GM18909 (cell line): ENCODE data around the gene GNB2.
A peak's percentile ranks its signal among the peaks of the same experiment; 100 is the strongest.

ENCODE experiments used
- ATAC-seq: cut with Tn5 transposase; IDR thresholded peaks from one replicate; pipeline ENCODE4 v1.9.1; 2021; ENCODE audit warnings: mild to moderate bottlenecking; ENCODE audit not compliant: unreplicated experiment, poor library complexity

GNB2 gene

DNA sequence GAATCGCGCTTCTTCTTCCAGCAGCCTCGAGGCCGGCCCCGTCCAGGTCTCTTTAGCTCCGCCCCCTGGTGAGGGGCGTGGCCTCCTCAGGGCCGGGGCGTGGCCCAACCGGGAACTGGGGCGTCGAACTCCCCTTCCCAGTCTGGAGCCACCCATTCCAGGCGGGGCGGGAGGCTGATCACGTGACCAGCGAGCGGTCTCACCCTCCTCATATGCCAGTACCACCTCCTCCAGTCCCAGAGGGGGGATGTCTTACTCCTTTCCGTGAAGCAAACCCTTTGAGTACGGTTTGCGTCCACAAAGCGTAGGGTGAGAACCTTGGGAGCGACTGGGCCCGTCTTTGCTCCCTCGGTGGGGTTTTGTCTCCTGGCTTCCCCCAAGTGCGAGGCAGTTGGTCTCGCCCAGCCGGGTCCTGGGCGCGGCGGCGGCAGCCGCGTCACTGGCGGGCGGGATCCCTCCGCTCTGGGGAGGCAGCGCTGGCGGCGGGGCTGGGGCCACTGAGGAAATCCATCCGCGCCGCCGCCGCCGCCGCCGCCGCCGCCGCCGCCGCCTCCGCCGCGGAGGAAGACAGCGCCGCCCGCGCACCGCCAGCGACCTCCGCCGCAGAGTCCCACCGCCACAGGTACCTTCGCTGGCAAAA is at the start of gene GNB2:
TSS of gene GNB2 (plus strand) at position 439 of the 640 bp plus-strand sequence. CDS start 2,526 bp downstream, outside the sequence.
- ATAC-seq: peak; percentile 63

DNA sequence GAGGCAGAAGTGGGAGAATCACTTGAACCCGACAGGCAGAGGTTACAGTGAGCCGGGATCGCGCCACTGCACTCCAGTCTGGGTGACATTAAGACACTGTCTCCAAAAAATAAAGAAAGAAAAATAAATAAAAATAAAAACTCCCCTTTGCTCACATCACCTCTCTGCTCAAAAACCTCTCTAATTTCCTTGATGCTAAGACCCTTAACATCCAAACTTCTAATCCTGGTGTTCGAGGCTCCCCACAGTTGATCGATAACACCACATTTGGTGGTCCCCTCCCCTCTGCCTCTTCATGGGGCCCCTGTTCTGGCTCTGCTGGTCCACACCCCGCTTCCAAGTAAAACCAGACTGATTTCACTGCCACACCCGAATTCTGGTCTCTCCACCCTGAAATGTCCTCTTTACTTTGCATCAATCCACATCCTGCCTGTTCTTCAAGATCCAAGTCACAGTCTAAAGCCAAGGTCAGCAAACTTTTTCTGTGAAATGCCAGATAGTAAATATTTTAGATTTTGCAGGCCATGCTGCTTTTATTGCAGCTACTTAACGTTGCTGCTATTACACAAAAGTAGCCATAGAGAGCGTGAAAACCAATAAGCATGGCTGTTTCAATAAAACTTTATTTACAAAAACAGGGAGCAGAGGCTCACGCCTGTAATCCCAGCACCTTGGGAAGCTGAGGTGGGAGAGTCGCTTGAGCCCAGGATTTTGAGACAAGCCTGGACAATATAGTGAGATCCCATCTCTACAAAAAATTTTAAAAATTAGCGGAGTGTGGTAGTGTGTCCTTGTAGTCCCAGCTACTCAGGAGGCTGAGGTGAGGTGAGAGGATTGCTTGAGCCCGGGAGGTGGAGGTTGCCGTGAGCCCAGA is 49.4 kb upstream of the GNB2 start:
- no peak for ATAC-seq

DNA sequence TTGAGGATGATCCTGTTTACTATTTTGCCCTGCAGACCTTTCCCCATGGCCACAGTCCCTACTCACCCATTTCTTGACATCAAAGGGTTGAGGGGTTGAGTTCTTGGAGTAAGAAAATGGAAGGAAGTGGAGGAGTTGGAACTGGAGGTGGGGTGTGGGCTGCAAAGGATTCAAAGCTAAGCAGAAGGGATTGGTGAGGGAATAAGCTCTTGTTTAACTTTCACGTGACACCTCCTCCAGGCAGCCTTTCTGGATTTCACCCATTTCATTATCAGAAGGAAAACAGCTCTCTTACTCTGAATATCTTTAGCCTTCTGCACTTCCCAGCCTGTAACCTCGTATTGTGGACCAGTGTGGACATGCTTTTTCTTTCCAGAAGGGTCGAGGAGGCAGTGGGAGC is 47.5 kb upstream of the GNB2 start:
- no peak for ATAC-seq

DNA sequence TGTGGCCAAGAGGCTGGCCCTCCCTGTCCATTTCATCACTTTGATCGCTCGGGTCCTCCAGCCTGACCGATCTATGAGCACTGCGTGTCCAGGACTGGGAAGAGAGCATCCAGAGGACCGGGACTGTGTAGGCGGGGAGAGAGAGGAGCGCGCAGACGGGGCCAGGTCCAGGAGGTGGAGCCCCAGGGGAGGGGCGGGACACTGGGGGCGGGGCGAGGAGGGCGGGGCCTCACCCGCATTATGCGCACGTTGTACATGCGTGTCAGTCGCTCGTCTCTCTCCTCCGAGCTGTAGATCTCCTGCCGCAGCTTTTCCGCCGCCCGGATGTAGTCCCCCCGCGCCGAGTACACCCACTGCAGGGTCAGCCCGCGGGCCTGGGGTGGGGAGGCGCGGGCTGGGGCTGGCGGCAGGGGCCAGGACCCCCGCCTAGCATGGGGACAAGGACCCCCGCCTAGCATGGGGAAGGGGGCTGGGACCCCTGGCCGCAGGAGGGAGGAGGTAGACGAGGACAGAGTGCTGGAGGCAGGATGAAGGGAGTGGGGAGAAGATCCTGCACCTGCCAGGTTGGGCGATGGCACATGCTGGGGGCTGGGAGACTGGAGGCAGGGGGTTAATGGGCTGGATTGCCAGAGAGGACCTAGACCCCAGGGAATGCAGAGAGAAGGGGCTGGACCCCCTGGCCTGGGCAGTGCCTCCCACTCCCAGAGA is 46.9 kb upstream of the GNB2 start:
- peak; percentile 83 for ATAC-seq

DNA sequence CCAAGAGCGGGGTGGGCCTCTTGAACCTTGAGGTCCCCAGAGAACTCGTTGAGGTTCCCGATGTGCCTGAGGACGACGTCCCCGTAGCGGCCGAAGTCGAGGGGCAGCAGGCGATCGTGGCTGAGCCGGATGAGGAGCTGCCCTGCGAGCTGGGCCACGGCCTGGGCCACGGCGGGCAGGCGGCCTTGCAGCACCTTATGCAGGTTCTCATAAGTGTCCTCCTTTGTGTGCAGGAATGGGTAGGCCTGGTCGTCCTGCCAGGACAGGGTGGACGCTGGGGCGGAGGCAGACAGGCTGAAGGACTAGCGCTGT is 46.3 kb upstream of the GNB2 start:
- ATAC-seq: no peak

DNA sequence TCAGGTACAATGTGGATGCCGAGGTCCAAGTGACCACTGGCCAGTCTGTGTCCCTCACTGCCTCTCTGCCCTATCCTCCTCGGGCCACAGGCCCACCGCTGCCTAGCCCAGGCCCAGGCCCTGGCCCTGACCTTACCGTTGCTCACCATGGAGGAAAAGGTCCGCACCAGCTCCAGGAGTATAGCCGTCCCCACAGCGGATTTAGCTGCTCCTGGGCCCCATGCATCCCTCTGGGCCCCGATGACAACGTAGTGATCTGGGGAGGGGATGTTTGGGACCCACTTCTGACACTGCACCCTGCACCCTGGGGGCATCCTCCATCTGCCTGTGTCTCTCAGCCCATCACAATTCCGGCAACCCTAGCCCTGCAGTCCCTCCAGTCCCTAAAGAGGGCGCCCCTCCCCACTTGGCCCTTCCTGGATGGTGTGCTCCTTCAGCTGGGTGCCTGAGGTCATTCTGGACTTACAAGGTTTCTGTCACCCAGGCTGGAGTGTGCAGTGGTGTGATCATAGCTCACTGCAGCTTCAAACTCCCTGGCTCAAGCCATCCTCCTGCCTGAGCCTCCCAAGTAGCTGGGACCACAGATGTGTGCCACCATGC is 44.3 kb upstream of the GNB2 start:
- no peak for ATAC-seq

DNA sequence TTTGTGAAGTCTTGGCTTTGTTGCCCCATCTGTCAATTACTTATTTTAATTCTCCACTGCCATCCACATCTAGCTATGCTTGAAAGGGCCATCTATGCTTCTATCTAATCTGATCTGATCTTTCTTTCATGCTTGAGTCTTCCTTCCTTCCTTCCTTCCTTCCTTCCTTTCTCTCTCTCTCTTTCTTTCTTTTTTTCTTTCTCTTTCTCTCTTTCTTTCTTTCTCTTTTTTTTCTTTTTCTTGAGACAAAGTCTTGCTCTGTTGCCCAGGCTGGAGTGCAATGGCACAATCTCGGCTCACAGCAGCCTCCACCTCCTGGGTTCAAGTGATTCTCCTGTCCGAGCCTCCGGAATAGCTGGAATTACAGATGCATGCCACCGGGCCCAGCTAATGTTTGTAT is 43.5 kb upstream of the GNB2 start:
- no peak for ATAC-seq

DNA sequence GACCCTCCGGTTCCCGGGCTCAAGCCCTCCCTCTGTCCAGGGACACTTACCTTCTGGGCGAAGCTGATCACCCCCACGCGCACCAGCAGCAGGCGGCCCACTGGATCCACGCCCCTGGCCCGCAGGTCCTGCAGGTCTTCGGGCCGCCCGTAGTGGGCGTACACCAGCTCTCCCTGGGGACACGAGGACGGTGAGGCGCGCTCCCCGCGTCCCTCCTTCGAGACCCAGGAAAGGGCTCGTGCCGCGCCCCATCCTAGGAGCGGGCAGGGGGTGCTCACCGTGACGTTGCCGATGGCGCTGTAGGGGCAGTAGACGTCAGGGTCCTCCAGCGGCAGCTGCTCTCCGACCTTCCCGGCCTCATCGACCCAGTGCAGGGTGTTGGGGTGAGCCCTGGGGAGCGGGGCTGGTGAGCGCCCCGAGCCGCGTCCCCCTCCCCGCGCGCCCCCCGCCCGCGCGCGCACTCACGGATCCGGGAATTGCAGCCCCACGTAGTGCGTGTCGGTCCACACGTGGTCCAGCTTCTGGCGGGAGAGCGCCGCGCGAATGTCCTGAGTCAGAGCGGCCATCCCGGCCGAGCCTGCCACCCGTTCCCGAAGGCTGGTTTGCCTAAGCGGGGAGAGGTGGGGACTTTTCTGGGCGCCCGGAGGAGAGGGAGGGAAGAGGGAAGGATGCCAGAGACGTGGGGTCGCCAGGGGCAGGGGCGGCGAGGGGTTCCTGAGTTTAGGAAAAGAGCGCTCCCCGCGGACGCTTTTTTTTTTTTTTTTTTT is 40.4 kb upstream of the GNB2 start:
- peak; percentile 55 for ATAC-seq

DNA sequence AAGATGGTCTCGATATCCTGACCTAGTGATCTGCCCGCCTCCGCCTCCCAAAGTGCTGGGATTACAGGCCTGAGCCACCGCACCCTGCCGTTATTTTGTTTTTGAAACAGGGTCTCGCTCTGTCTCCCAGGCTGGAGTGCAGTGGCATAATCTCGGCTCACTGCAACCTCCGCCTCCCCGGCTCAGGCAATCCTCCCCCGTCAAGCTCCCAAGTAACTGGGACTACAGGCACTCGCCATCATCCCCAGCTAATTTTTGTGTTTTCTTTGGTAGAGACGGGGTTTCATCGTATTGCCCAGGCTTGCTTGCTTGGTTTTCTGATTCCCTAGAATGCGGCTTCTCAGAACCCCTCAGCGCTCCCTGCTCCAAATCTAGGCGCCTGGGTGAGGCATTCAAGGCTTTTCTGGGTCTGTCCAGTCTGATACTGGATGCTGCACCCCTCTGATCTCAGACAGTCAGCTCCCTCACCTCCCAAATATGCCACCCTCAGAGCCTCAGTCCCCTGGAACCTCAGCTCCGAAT is 33.5 kb upstream of the GNB2 start:
- ATAC-seq: no peak

DNA sequence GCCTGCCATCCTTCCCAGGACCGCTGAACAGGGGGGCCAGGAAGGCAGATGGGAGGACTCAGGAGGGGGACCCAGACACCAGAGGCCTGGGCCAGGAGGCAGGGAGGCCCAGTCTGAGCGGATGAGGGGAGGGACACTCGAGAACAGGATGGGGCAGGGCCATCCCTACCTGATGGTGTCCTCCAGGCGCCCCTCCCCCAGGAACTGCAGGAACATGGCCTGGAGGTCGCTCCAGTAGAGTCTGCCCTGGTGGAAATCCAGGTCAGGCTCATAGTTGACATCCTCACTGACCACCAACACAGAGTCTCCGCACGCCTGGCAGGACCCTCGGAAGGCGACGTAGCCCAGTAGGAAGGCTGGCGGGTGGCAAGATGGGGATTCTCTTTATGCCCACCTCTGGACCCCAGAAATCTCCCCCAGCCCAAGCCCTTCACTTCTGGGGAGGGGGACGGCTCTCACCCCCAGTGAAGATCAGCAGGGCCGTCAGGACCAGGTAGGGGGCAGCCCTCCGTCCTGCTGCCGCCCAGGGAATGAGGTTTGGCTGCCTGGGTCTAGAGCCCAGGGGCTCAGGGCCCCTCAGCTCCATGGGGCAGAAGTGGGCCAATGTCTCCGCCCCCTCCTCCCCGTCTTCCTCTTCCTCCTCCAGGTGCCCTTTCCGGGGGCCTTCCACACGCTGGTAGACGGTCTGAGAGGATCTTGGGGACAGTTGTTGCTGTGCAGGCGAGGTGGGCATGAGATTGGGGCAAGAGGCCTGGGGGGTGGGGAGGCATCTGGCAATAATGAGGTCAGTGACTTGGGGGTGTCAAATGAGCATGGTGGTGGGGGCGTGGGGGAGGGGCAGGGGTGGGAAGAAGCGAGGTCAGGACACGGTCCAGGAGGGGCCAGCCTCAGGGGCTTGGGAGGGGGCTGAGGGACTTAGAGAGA is 32.8 kb upstream of the GNB2 start:
- ATAC-seq: no peak

DNA sequence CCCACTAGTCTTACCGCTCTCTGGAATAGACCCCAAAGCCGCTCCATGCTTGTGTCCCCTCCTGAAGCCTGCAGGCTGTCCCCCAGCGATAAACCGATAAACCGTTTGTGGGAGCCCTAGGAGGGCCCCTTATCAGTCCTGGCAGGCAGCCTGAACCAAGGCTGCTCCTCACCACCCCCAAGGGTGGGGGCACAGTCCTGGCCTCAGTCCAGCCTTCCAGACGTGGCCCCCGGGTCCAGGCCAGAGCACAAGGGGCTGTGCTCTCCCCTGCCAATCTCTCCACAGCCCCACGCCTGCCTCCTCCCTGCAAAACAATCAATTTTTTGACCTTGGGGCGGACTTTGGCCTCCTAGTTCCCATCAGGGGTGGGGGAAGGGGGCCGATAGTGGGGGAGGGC is 32.1 kb upstream of the GNB2 start, which contains the start of gene TFR2:
TSS of gene TFR2 (minus strand) at position 90 of the 397 bp plus-strand sequence. CDS start at position 47, 43 bp downstream.
- ATAC-seq: no peak

DNA sequence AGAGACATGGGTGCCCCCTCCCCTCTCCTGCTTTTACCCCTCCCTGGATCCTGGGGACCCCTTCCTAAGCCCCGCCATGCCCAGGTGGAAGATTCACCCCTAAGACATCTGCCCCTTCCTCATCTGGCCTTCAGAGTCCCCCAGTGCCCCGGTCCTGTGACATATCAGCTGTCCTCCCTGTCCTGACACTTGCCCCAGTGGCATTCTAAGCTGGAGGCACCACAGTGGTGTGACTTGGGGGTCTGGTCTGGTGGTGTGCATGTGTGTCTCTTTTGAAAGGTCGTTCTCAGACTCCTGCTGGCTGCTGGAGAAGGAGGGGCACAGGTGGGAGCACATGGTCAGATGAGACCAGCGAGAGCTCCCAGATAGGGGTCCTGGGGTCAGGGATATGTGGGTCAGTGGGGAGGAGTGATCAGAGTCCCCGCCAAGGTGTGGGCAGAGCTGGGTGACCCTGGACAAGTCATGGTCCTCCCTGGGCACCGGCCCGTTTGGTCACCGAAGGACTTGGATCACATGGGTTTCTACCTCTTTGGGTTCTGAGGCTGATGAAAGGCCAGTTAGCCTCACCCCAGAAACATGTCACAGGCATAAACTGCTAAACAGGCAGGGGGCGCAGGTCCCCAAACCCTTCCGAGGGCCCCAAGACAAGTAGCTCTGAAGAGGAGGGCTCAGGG is 31.5 kb upstream of the GNB2 start:
- ATAC-seq: no peak

DNA sequence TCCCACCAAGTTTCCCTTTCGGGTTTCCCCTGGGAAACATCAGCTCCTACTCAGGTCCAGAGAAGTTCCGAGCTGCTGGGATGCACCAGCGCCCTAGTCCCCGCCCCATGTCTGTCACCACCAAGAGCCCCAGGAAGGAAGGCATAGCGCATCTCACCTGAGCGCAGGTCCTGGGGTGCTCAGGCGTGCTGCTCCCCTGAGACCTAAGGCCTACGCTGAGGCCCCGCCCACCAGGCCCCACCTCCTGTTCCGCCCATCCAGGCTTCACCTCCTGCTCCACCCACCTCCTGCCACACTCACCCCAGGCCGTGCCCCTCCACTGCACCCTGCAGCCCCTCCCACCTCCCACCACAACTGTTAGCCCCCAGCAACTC is 31.0 kb upstream of the GNB2 start:
- ATAC-seq: no peak

DNA sequence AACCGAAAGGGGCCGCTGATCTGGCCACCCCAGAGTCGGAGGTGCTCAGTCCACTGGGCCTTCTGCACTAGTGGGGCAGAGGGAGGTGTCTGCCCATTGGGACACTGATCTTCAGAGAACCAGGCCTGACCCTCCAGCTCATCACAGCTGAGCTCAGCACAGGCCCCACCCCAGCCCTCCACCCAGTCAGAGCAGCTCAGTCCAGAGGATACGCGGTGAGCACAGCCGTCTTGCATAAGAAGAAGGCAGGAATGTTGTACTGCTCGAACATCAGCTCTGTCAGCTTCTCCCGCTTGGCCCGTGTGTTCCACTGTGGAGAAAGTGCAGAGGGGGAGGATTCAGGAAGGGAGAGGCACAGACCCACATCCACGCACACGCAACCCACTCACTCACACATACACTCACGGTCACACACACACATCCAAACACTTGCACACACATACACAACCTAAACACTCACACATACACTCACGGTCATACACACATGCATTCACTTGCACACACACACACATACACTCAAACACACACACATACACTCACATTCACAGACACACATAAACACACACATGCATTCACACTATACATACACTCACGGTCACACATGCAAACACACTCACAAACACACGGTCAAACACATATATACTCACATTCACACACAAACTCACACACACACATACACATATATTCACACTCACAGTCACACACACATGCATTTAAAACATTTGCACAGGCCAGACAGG is 23.5 kb upstream of the GNB2 start:
- ATAC-seq: no peak

DNA sequence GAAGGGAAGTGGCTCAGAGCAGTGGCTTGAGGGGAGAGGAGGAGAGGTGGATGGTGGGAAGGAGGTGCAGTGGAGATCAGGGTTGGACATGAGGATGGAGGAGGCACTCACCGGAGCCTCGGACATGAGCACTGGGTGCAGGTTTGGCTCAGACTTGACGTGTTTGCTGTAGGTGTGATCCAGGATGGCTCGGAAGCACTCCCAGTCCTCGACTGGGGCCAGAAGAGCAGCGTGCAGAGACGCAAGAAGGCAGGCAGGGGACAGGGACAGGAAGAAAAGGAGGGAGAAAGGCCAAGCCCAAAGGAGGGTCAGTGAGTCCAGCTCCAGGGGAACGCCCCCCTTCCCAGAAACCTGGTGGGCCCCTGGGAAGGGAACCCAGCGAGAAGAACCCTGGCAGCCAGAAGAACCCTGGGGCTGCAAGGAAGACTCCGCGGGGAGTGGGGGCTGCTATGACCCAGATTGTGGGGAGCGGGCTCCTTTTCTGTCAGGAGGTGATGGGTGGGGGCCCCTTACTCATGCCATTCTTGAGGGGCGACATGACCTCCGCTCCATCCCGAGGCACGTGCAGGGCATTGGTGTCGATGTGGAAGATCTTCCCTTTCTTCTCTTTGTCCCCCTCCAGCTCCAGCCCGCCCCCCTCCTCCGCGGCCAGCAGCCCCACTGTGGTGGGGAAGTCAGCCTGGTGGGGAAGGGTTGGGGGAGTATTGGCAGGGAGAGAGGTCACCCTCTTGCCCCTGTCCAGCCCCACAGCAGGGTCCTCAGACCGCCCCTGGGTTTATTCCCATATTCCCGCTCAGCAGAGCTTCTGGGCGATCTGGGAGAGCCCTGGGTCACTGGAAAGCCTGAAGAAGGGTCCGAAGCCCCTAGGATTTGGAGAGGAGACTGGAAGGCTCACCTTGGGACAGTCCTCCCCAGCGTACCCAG is 18.4 kb upstream of the GNB2 start:
- ATAC-seq: no peak

DNA sequence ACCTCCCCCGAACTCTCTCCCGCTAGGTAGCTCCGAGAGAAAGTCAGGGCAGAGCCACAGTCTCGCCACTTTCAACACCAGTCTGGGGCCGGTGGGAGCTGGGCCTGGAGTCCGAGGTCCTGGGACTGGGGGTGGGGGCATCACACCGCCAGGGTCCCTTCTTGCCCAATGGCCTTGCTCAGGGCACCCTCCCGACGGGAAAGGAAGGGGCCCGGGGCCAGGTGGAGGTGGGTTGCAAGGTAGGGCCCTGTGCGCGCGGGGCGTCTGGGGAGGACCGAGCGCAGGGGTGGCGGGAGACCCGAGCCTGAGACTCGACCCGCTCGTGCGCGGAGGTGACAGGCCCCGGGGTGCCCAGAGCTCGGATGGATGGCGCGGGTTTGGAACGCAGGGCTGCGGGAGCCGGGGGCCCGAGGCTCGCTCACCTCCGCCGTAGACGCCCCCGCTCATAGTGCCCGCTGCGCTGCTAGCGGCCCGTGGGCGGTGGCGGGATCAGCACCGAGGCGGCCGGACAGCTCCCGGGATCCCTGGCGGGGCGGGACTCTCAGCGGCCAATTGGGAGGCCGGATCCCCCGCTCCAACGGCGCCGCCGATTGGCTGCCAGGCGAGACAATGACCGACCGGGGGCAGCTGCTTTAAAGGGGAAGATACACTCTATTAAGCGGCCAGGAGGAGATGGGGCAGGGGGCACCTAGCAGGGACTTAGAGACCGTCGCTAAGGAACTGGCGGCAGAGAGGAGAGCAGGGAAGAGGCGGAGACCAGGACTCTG is 17.4 kb upstream of the GNB2 start, which contains the start of gene ACTL6B:
TSS of gene ACTL6B (minus strand) at position 541 of the 767 bp plus-strand sequence. CDS start at position 447, 94 bp downstream.
- no peak for ATAC-seq
